Lower leg skin (tissue), 4 donors: ENCODE measurements around the gene ROR2. TPM values are rescaled to one million over a fixed set of nuclear protein-coding genes. Genes with fewer than 3 reads are reported as not detected.

ENCODE experiments used
- DNase-seq, 2 donors: peaks; one replicate each; pipeline ENCODE4 v3.0.0-alpha.2; 2019; ENCODE audit warnings: low spot score in 2 of 2
- H3K4me3 ChIP-seq: fragments of 200-600 bp; sonication (generic); 2 replicates; pipeline ENCODE4 v1.5.1; 2017; ENCODE audit warnings: mild to moderate bottlenecking, low read depth; ENCODE audit not compliant: poor library complexity, severe bottlenecking
- CTCF ChIP-seq, 3 donors: fragments of 450-650 bp; IDR thresholded peaks; one replicate each; pipeline ENCODE4 v1.5.1; 2016; ENCODE audit warnings: antibody characterized with exemption in 3 of 3, mild to moderate bottlenecking in 3 of 3, moderate library complexity in 2 of 3
- POLR2A ChIP-seq, 2 donors: fragments of 450-650 bp; IDR thresholded peaks; one replicate each; pipeline ENCODE4 v1.6.1; 2016 to 2017; ENCODE audit warnings: antibody characterized with exemption in 2 of 2, mild to moderate bottlenecking in 1 of 2, moderate library complexity in 1 of 2
- WGBS, 2 donors: methylation state at CpG; one replicate each; pipeline ENCODE4 v1.1.5; 2018; 5-methylcytosine and 5-hydroxymethylcytosine counted together
- intact Hi-C: fragments of 100-400 bp; cut with DNase I; formaldehyde crosslinking; loops from one replicate; pipeline ENCODE4 v1.15.0; 2023; ENCODE audit warnings: low total_unique reads
- total RNA-seq, 4 donors: library from RNA; depleted of rRNA; stranded (reverse); fragments of >200 nt; gene quantifications; one replicate each; pipeline ENCODE4 v1.1.0, GENCODE V29; 2016

The ROR2 gene
- total RNA-seq, 4 donors from 2014 or later, result 2.3 to 8.7 (median 5.8) TPM

- no peak for DNase-seq
- no peak for TF ChIP-seq POLR2A (IDR thresholded peaks at IDR 0.05)
- no peak for TF ChIP-seq CTCF (IDR thresholded peaks at IDR 0.05)
- intact Hi-C loops, result no loop called here
Measured at GRCh38 chr9:91948101-91948596, 1.9 kb downstream of the ROR2 start.

GRCh38 chr9:91946653-91947488, 3.2 kb downstream of the ROR2 start:
- TF ChIP-seq CTCF (IDR thresholded peaks at IDR 0.05) (no peak), POLR2A (IDR thresholded peaks at IDR 0.05) (no peak)
- H3K4me3 ChIP-seq, result no peak overlapping the region
- WGBS, 2 donors, result 75 to 84% methylated on average over 5 of the region's 5 CpGs
- intact Hi-C loops, result no loop called here
- no peak for DNase-seq

More at GRCh38 chr9:91948101-91948596, 1.9 kb downstream of the ROR2 start:
- peak overlapping the region; percentile 26 for H3K4me3 ChIP-seq
- WGBS, 2 donors, result 37 to 40% methylated on average over 12 of the region's 12 CpGs

- no peak for TF ChIP-seq POLR2A (IDR thresholded peaks at IDR 0.05)
- TF ChIP-seq CTCF (IDR thresholded peaks at IDR 0.05), result no peak
- intact Hi-C loops, result no loop called here
- no peak for DNase-seq
Measured at GRCh38 chr9:91946196-91946595, 3.8 kb downstream of the ROR2 start.

GRCh38 chr9:91945277-91946085, 4.5 kb downstream of the ROR2 start:
- WGBS, 2 donors, result 11 to 18% methylated on average over 10 of the region's 10 CpGs
- peak in 1 of 2 donors; percentile 42 for DNase-seq
- TF ChIP-seq CTCF (IDR thresholded peaks at IDR 0.05), result no peak
- no peak for TF ChIP-seq POLR2A (IDR thresholded peaks at IDR 0.05)
- intact Hi-C loops, result no loop called here
- no peak overlapping the region for H3K4me3 ChIP-seq

More at GRCh38 chr9:91946196-91946595, 3.8 kb downstream of the ROR2 start:
- no peak overlapping the region for H3K4me3 ChIP-seq
- WGBS, 2 donors, result 67 to 70% methylated on average over 5 of the region's 5 CpGs

GRCh38 chr9:91944711-91945110, 5.3 kb downstream of the ROR2 start:
- TF ChIP-seq POLR2A (IDR thresholded peaks at IDR 0.05) (no peak), CTCF (IDR thresholded peaks at IDR 0.05) (no peak)
- no peak overlapping the region for H3K4me3 ChIP-seq
- no peak for DNase-seq
- WGBS, 2 donors, result 87 to 90% methylated on average over 6 of the region's 6 CpGs
- intact Hi-C loops, result no loop called here
